GM21737 (cell line): Measurements from ENCODE around the gene DPP7.
A peak's percentile ranks its signal among the peaks of the same experiment; 100 is the strongest.

Experiments
- ATAC-seq: cut with Tn5 transposase; IDR thresholded peaks from one replicate; pipeline ENCODE4 v1.9.1; 2021; ENCODE audit warnings: mild to moderate bottlenecking, moderate library complexity; ENCODE audit not compliant: unreplicated experiment

Gene DPP7

GRCh38 chr9:137114613-137115393 is at the start of gene DPP7:
Gene DPP7 (minus strand): TSS chr9:137114733. CDS start chr9:137114713, 20 bp downstream.
- ATAC-seq = peak; percentile 65

GRCh38 chr9:137163805-137164204 is 49.3 kb upstream of the DPP7 start:
- ATAC-seq = no peak

- ATAC-seq = no peak
Measured at GRCh38 chr9:137163365-137163715, 48.8 kb upstream of the DPP7 start.

- ATAC-seq = no peak
Measured at GRCh38 chr9:137162505-137163364, 48.2 kb upstream of the DPP7 start.

- no peak for ATAC-seq
Measured at GRCh38 chr9:137161558-137162486, 47.3 kb upstream of the DPP7 start.

GRCh38 chr9:137160716-137161557 is 46.4 kb upstream of the DPP7 start:
- no peak for ATAC-seq

- ATAC-seq = no peak
Measured at GRCh38 chr9:137160054-137160425, 45.5 kb upstream of the DPP7 start.

- ATAC-seq = no peak
Measured at GRCh38 chr9:137159105-137160053, 44.8 kb upstream of the DPP7 start.

- no peak for ATAC-seq
Measured at GRCh38 chr9:137158625-137159024, 44.1 kb upstream of the DPP7 start.

GRCh38 chr9:137157618-137158415 is 43.3 kb upstream of the DPP7 start:
- no peak for ATAC-seq

GRCh38 chr9:137156567-137157375 is 42.2 kb upstream of the DPP7 start:
- ATAC-seq = no peak

GRCh38 chr9:137152844-137153405 is 38.4 kb upstream of the DPP7 start:
- no peak for ATAC-seq

GRCh38 chr9:137150617-137151457 is 36.3 kb upstream of the DPP7 start:
- peak; percentile 42 for ATAC-seq

- peak; percentile 20 for ATAC-seq
Measured at GRCh38 chr9:137149942-137150616, 35.5 kb upstream of the DPP7 start.

- ATAC-seq = no peak
Measured at GRCh38 chr9:137149363-137149762, 34.8 kb upstream of the DPP7 start.

- no peak for ATAC-seq
Measured at GRCh38 chr9:137148661-137149060, 34.1 kb upstream of the DPP7 start.
